Activated CD4-positive, alpha-beta T cell treated with anti-CD3 and anti-CD28 coated beads for 4 hours (primary cell): Measurements from ENCODE around the gene ODF2L.

Experiments
- DNase-seq, 2 donors: peaks; one replicate each; pipeline ENCODE4 v3.0.0-alpha.2; 2020

ODF2L gene, protein sequence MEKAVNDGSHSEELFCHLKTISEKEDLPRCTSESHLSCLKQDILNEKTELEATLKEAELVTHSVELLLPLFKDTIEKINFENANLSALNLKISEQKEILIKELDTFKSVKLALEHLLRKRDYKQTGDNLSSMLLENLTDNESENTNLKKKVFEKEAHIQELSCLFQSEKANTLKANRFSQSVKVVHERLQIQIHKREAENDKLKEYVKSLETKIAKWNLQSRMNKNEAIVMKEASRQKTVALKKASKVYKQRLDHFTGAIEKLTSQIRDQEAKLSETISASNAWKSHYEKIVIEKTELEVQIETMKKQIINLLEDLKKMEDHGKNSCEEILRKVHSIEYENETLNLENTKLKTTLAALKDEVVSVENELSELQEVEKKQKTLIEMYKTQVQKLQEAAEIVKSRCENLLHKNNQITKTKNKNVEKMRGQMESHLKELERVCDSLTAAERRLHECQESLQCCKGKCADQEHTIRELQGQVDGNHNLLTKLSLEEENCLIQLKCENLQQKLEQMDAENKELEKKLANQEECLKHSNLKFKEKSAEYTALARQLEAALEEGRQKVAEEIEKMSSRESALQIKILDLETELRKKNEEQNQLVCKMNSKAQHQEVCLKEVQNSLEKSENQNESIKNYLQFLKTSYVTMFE

DNA sequence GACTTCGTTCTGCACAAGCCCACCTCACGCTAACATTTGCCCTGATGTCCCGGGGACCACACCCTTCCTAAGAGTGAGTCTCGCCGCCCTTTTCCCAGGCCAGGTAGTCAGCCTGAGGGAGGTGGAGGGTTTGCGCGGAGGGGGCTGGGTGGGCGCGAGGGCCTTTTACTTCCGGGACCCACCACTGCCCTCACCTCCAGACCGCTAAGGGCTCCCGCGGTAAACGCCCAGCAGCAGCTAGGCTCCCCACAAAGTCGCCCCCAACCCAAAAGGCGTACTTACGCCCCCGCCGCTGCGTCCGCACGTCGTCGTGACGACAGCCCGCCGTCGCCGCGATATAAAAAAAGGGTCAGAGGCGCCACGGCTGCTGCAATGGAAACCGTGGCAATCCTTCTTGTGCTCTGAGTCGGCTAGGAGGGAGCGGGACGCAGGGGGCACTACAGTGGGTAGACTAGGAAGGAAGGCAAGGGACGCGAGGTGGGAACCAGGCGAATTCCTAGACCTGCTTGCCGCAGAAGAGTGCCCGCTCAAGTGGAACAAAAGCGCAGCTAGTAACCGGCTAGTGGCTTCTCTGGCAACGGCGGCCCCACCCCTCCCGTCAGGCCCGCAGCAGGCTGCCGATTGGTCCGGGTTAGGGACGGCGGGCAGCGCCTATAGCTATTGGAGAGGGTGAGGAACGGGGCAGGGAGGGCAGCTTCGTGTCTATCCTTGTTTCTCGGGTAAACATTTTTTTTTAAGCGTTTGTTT is at the start of gene ODF2L:
Gene ODF2L, minus strand, starts transcription at position 573 of the 747 bp plus-strand sequence. CDS start 9,296 bp downstream, outside the sequence.
- DNase-seq: peak; percentile 83 to 85

DNA sequence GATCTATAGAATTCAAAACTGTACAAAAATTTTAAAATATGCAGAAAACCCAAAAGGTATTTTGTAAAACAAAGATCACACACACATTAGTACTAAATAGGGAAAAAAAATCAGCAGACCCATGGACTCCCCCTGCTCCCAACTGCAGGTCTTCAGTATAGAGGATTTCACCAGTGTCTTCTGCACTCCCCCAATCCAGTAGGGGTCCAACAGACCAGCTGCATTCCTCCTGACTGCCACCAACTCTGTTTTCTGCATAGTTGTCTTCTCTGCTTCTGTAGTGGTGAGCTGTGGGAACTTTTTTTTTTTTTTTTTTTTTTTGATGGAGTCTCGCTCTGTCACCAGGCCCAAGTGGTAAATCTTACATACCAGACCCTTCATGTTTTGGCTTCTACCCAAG is 49.8 kb upstream of the ODF2L start:
- DNase-seq: no peak

DNA sequence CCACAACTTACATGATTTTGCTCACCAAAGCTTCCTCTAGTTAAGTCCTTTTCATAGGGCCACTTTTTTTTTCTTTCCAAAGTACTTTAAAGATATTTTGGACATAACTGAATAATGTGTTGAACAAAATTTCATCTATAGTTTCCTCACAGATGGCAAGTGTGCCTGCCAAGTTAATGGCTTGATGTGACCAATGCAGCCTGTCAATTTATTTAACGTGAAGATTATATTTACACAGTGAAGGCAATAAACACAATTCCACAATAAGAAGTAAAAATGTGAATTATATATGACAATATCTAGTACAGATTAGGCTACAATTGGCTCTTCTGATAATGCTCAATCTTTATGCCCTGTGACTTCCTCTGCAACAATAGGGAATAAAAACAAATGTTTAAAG is 45.9 kb upstream of the ODF2L start:
- no peak for DNase-seq

DNA sequence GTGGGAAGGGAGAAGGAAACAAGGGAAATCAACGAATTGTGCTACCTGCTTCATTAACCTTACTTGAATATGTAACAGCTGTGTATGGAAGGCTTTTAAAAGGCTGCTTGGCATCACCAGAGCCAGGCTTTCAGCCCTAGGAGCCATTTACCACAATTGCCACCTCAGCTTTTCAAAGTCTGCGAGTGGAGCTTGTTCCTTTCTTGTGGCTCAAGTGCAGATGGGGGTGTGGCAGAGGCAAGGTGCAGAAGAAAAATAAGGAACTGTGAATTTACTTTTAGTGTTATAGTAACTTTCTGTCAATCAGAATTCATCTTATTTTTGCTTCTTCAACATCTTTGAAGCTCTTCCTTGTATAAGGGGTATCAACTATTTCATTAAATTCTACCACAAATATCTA is 45.5 kb upstream of the ODF2L start:
- peak in 1 of 2 donors; percentile 15 for DNase-seq

DNA sequence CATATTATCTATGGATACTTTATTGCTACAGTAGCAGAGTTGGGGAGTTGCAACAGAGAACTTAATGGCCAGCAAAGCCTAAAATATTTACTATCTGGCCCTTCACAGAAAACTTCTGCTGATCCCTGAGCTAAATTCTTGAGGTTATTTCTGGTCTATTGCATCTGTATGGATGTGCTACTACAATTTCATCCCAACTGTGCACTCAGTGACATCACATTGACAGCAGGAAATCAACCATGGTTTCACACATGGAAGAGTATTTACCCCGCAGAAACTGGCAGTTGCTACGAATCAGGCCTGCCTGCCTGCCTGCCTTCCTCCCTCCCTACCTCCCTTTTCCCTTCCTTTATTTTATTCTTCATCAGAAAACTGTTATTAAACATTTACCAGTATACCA is 39.9 kb upstream of the ODF2L start:
- no peak for DNase-seq

DNA sequence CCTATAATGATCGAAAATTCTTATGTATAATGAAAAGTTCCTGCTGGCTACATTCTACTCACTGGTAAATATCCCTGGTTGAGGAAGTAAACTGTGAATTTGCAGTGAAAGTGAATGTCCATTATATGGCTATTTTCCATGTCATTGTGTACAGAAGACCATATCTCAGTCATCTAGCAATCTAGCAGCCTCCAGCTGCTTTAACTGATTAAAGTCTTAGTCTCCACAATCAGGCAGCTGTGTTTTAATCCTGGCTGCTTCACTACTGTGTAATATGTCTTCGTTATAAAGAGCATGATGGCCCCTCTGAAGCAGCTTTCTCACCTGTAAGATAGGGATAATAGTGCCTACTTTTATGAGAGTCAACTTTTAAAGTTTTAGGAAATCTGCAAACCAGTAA is 39.2 kb upstream of the ODF2L start:
- no peak for DNase-seq

DNA sequence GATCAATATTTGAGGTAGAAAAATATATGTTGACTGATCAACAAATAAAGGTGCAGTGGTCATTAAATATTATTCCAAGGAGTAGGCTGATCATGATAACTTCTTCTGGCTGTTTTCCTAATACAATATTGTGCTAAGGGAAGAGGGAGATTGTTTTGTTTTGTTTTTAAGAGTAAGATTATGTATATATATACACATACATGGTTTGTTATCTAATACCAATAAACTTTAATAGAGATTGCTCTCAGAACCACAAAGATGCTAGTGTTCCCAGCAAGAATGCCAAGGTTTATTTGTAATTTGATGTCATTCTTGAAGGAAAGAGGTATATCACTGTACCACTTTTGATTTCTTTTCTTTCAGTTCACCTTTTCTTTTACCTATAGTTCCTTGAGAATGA is 37.9 kb upstream of the ODF2L start:
- DNase-seq: no peak

DNA sequence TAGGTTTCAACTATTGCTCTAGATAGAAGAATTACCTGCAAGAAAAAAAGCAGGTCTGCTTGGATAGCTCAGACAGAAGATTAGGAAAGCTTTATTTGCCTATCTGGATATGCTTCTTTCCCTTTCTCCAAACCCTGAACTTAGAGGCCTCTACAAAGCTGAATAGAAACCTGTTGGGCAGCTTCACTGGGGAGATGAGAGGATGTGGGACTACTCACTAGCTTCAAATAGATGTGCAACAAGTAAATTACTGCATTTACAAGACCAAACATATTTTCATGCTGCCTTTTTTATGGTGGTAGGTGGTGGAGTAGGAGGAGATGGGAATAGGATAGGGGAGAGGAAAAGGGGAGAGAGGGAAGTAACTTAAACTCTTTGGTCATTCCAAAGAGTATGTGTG is 34.3 kb upstream of the ODF2L start:
- DNase-seq: no peak

DNA sequence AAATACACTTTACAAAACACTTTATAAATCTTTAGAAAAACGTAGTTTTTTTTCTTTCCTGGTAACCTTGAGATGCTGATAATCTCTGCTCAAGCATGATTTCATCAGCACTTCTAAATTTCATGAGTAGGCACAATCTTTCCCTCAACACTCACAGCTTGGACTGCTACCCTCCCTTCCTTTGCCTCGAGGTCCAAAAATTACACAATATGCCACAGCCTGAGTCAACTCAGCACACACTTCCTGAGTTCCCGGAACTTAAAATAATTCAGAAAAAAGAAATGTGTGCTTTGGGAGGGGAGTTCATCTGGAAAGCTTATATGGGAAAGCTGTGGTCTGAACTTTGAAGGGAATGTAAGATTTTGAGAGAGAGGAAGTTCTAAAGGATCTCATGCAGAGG is 33.7 kb upstream of the ODF2L start:
- DNase-seq: no peak

DNA sequence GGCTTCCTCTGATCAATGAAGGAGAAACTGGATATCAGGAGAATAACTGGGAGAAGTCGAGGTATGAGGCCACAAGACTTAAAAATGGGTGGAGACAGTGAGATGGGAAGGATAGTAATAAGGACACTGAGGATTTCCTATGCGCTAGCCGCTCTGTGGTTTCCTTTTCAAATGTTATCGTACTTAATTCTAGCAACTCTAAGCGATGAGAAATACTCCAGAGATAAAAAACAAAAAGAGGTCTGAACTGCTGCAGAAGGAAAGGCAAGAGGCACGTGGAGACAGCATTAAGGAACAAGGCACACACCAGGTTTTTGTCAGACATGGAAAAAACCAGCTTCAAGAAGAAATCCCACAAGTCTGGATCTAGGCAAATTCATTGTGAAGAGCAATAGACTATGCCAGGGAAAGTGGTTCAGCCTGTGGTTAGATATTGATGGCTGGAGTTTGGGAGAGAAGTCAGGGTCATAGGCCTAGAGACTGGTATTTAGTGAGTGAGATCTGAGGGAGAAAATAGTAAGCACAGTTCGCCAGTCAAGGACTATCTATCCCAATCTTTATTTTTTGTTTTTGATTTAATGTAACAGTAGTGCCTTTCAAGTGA is 33.1 kb upstream of the ODF2L start:
- no peak for DNase-seq

DNA sequence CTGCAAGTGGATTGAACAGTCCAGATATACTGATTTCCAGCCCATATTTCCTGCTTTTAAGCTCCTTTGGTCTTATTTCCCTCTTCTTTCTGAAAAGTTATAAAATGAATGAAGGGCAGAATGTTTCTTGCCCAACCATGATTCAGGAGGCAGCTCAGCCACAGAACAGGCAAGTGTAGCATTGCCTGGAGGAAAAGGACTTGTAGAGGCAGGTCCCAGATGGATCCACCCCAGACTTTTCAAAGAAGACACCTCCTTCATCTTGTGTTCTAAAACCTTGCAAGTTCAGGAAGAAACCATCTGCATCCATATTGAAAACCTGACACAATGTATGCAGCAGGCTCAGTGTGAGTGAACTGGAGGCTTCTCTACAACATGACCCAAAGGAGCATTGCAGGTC is 27.8 kb upstream of the ODF2L start, which contains the start of gene CLCA2:
Gene CLCA2, plus strand, starts transcription at position 299 of the 400 bp plus-strand sequence. Its CDS starts 77 bp downstream, at position 376.
- DNase-seq: no peak

DNA sequence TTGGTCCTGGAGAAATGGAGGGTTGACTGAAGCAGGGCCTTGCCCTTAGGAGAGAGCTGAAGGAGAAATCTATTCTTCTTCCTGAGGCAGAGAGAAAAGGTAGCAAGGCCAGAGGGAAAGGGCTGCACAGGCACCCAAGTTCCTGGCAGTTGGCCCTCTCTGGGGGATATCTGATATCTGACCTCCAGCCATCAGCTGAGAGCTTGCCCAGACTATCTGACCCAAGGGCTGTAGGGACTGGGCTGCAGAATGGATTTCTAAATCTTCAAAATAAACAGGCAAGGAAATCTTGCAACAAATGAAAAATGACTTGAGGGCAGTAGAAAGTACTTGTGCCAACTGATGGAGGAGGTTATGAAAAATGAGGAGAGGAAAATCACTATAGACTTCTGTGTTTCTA is 27.4 kb upstream of the ODF2L start:
- no peak for DNase-seq

DNA sequence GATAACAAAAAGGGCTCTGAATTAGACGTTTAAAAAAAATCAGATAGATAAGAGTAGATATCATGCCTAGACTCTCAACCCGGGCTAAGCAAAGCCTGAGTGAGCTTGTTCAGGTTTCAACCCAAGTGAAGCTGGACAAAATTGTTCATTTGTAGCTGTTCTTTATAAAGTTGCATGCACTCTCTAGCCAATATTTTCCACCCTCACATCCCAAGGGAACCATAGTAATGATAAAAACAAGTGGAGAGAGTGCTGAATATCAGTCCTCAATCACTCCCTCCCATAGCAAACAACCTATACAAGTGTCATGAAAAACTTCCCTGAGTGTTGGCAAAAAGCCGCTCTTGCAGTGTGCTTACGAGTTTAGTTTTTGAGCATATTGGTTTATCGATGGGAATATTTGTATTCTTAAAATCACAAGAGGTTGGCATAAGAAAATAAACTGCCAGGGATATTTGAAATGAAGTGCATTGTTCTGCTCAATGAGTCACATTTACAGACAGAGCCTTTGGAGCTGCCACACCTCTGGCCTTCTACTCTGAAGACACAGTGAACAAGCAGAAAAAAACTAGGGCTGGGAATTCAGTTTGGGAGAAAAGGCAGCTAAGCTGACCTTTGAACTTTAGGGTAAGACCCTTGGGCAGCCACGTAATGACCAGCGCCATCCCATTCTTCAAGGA is 25.6 kb upstream of the ODF2L start:
- DNase-seq: no peak

DNA sequence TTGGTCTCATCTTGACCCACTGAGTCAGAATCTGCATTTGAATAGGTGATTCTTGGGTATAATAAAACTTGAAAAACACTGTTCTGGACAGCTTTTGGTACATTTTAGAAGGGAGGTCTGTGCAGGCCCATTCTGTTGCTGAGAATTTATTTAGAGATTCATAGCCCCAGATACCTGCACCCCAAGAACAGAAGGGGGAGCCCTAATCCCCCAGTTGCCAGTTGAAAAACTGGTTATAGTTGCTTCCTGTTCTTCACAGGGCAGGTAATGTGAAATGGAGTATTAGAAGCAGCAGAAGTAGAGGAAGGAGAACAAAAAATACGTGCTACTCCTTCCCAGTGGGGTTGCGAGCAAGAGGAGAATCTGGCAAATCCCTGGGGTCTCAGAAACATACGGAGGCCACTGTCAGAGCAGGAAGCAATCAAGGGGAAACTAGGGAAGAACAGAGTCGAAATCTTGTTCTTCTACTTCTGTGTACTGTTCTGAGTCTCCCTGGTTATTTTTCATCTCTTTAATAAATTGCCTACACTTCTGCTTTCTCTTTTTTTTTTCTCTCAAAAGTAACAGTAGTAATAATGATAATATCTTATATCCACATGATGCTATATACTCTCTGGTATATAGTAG is 23.3 kb upstream of the ODF2L start:
- peak in 1 of 2 donors; percentile 39 for DNase-seq

DNA sequence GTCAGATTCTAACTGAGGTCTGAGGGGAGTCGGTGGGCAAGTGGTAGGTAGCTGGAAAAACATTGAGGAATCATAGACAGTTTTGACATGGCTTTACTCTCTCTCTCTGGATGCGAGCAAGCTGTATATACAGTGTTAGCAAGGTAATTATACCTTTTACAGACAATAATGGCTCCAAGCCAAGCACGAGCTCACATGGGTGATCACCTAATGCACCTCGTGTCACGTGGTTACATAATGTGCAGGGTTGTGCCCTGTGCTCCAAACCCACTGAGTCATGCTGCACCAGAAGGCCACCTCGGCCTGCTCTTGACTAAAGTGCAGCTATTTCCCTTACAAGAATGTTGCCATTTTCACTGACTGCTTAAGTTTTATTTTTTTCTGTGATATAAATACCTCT is 20.2 kb upstream of the ODF2L start:
- DNase-seq: no peak

DNA sequence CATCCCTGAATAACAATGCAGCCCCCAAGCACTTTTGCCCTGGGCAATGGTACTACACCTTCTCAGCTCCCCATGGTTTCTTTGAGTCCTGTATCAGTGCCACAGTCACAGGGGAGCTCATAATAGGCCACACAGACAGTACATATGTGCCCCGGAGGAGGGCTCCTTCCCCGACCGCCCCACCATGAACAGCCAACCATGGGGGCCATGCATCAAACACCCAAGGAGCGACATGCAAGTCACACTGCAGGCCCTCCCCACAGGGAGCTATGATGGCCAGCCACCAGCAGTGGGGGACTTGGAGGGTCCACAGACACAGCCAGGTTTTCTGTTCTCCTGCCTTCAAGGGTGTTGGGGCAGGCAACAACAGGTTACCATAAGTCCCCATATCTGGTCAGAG is 14.8 kb upstream of the ODF2L start:
- DNase-seq: no peak

DNA sequence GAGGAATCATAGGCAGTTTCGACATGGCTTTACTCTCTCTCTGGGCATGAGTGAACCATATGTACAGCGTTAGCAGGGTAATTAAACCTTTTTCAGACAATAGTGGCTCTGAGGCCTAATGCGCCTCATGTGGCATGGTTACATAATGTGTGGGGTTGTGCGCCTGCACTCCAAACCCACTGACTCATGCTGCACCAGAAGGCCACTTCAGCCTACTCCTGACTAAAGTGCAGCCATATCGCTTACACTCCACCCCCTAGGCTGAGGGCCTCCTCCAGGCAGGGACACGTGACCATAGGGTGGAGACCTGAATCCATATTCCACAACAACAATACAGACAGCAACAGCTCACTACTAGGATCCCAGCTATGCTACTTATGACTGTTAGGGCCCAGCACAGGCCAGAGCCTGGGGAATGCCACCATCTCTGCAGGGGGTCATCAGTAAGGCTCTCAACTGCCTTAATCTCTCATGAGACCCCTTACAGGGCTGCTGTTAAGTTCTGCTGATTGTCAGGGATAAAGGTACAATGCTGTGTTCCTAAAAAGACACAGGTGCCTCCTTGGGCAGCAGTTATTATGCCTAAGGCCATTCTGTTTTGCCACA is 13.4 kb upstream of the ODF2L start:
- no peak for DNase-seq

DNA sequence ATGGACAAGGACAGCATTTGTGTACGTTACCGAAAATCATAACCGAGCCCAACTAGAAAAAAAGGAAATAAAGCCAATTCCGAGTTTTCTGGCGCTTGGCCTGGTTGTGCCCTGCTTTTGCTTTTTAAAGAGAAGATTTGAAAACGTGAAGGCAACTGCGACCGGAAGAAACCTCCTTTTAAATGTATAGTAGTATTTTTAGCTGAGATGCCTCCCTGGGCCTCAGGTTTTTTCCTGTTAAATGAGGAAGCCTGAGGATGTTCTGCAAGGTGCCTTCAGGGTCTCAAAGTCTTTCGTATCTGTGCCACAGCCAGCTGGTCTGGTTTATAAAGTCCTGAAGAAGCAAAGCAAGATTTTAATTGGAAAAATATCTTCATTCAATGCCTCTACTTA is 371 bp upstream of the ODF2L start:
- DNase-seq: no peak

DNA sequence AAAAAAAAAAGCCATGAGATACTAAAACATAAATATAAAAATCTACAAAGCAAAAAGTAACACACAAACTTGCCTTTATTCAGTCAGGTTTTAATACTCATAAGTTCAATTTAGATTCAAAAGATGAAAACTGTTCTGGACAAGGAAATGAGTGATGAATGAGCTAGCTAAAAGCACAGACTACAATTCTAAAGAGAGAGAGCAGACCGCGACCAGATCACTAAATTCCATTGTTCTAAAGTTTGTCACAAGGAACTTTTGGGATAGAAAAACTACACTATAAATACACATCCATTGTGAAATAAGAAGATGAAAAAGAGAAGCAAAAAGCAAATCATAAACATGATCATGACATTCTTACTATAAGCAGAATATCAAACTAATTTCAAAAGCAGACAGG is 1.7 kb downstream of the ODF2L start:
- DNase-seq: no peak

DNA sequence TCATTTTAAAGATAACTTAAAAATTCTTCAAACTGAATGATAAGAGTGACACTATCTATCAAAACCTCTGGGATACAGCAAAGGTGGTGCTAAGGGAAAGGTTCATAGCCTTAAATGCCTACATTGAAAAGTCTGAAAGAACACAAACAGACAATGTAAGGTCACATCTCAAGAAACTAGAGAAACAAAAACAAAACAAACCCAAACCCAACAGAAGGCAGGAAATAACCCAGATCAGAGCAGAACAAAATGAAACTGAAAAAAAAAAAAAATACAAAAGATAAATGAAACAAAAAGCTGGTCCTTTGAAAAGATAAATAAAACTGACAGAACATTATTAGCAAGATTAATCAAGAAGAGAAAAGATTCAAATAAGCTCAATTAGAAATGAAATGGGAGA is 6.8 kb downstream of the ODF2L start:
- no peak for DNase-seq

DNA sequence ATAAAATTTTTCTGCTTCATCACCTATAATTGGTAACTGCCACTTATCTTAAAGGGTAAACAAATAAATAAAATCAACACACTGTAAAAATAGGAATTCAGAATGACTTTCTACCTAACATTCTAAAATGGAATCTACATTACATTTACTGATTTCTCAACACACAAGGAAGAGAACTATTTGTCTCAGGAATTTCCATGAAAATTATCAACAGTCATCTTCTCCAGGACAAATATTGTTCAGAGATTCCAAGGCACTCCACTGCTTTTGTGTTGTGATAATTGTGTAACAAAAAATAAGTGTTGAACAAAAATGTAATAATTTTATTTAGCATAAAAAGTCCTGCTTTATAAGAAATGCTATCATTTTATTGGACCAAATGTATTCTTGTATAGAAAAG is 7.3 kb downstream of the ODF2L start:
- no peak for DNase-seq
